Sigmoid colon (tissue), 7 donors: ENCODE results near the gene LCAT. TPM values are rescaled to one million over a fixed set of nuclear protein-coding genes. Genes with fewer than 3 reads are reported as not detected.

Source experiments
- DNase-seq: peaks from one replicate; pipeline ENCODE4 v3.0.0-alpha.2; 2019
- H3K27ac ChIP-seq, 4 donors: fragments of 200-600 bp; sonication (generic); one replicate each; pipeline ENCODE4 v1.5.1; 2016 to 2019; ENCODE audit warnings: mild to moderate bottlenecking in 1 of 4
- H3K27me3 ChIP-seq, 3 donors: fragments of 200-600 bp; sonication (generic); one replicate each; pipeline ENCODE4 v1.5.1; 2019; ENCODE audit warnings: mild to moderate bottlenecking in 1 of 3
- H3K36me3 ChIP-seq, 4 donors: fragments of 200-600 bp; sonication (generic); one replicate each; pipeline ENCODE4 v1.5.1; 2016 to 2019
- H3K4me1 ChIP-seq, 4 donors: fragments of 200-600 bp; sonication (generic); one replicate each; pipeline ENCODE4 v1.5.1; 2017 to 2019
- H3K4me3 ChIP-seq, 4 donors: fragments of 200-600 bp; sonication (generic); one replicate each; pipeline ENCODE4 v1.5.1; 2017 to 2019; ENCODE audit warnings: mild to moderate bottlenecking in 2 of 4, moderate library complexity in 1 of 4
- H3K9me3 ChIP-seq, 4 donors: fragments of 200-600 bp in 3 of 4; sonication (generic) in 3 of 4; one replicate each; pipeline versions ENCODE4 v1.5.1 to v1.6.1; 2013 to 2019
- EP300 ChIP-seq, 4 donors: sonication (generic); formaldehyde crosslinking; IDR thresholded peaks; one replicate each; pipeline ENCODE4 v1.6.1; 2017; ENCODE audit warnings: antibody characterized with exemption in 4 of 4
- POLR2A ChIP-seq, 2 donors: fragments of 450-650 bp; IDR thresholded peaks; one replicate each; pipeline ENCODE4 v1.6.1; 2016; ENCODE audit warnings: antibody characterized with exemption in 2 of 2, mild to moderate bottlenecking in 2 of 2, moderate library complexity in 2 of 2
- POLR2AphosphoS5 ChIP-seq, 4 donors: sonication (generic); formaldehyde crosslinking; IDR thresholded peaks; one replicate each; pipeline ENCODE4 v1.6.1; 2017; ENCODE audit warnings: antibody characterized with exemption in 4 of 4
- WGBS, 2 donors: extraction: QIAGEN DNeasy Blood & Tissue Kit; methylation state at CpG; one replicate each; pipeline ENCODE4 v1.1.7; 2013; 5-methylcytosine and 5-hydroxymethylcytosine counted together
- intact Hi-C: fragments of 100-400 bp; cut with DNase I; formaldehyde crosslinking; loops from one replicate; pipeline ENCODE4 v1.15.1; 2023
- polyA plus RNA-seq, 3 donors: library from polyadenylated mRNA; stranded (reverse); fragments of 200-250 nt; gene quantifications; one replicate each; pipeline ENCODE4 v1.2.3, GENCODE V29; 2013
- total RNA-seq, 4 donors: library from RNA; depleted of rRNA; stranded (reverse); fragments of >200 nt; gene quantifications; one replicate each; pipeline ENCODE4 v1.1.0, GENCODE V29; 2016
- TF ChIP-seq, protein P1 (sequence below), 4 experiments: fragments of 450-650 bp in 3 of 4; fragments of 200-600 bp in 1 of 4; IDR thresholded peaks; one replicate each; pipeline ENCODE4 v1.5.1; 2016 to 2019; ENCODE audit warnings: antibody characterized with exemption in 4 of 4, mild to moderate bottlenecking in 3 of 4, moderate library complexity in 2 of 4
- donor health status: healthy with polysubstance abuse.
- donor health status: Bipolar disorder and iron deficiency.
- donor health status: healthy.

LCAT gene
- total and polyA plus RNA-seq, 7 donors: 0.60 to 31.0 (median 10.4) TPM

DNA sequence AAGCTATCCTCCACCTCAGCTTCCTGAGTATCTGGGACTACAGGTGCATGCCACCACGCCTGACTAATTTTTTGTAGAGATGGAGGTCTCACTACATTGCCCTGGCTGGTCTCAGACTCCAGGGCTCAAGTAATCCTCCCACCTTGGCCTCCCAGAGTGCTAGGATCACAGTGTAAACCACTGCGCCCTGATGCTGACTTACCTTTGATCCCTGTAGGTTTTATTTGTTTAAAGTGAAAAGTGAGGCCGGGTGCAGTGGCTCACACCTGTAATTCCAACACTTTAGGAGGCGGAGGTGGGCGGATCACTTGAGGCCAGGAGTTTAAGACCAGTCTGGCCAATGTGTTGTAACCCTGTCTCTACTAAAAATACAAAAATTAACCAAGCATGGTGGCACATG is 42.2 kb downstream of the LCAT start:
- TF ChIP-seq POLR2AphosphoS5 (IDR thresholded peaks at IDR 0.05): no peak
- TF ChIP-seq, protein P1, sequence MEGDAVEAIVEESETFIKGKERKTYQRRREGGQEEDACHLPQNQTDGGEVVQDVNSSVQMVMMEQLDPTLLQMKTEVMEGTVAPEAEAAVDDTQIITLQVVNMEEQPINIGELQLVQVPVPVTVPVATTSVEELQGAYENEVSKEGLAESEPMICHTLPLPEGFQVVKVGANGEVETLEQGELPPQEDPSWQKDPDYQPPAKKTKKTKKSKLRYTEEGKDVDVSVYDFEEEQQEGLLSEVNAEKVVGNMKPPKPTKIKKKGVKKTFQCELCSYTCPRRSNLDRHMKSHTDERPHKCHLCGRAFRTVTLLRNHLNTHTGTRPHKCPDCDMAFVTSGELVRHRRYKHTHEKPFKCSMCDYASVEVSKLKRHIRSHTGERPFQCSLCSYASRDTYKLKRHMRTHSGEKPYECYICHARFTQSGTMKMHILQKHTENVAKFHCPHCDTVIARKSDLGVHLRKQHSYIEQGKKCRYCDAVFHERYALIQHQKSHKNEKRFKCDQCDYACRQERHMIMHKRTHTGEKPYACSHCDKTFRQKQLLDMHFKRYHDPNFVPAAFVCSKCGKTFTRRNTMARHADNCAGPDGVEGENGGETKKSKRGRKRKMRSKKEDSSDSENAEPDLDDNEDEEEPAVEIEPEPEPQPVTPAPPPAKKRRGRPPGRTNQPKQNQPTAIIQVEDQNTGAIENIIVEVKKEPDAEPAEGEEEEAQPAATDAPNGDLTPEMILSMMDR (IDR thresholded peaks at IDR 0.05): no peak
- no peak for TF ChIP-seq EP300 (IDR thresholded peaks at IDR 0.05)
- no peak for TF ChIP-seq POLR2A (IDR thresholded peaks at IDR 0.05)
- Histone ChIP-seq H3K9me3 (no peaks in the 10 kb centered on the region), H3K27ac (no peak overlapping the region), H3K27me3 (no peaks in the 10 kb centered on the region), H3K4me1 (peaks cover 0 to 11% (median 4%) of the 10 kb centered on the region in 4 donors), H3K36me3 (peaks cover 0 to 11% (median 0%) of the 10 kb centered on the region in 4 donors), H3K4me3 (no peak overlapping the region)
- no peak for DNase-seq
- WGBS, 2 donors: 30 to 72% methylated on average over 5 of the region's 5 CpGs
- intact Hi-C loops: no loop called here

DNA sequence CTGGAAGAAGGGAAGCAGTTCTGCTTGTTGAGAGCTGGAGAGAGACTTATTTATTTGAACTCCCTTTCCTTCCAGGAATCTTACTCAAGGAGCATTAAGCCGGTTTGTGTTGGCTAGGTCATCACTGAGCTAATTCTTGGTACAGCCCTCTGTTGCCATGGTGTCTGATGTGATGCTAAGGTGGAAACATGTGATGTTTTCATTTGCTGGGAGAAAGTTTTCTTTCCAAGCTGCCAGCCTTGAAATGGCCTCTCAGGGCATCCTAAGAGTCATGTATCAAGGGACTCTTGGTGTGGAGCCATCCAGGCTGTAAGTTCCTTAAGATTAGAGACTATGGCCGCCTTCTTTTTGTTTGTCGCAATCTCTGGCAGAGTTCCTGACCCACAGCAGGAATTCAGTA is 46.7 kb downstream of the LCAT start:
- no peak overlapping the region for H3K4me3 ChIP-seq
- intact Hi-C loops: no loop called here
- peaks cover 0 to 3% (median 0%) of the 10 kb centered on the region in 4 donors for H3K36me3 ChIP-seq
- H3K4me1 ChIP-seq: peaks cover 0 to 40% (median 36%) of the 10 kb centered on the region in 4 donors
- H3K27me3 ChIP-seq: no peaks in the 10 kb centered on the region
- TF ChIP-seq POLR2AphosphoS5 (IDR thresholded peaks at IDR 0.05): no peak
- no peak for TF ChIP-seq EP300 (IDR thresholded peaks at IDR 0.05)
- TF ChIP-seq POLR2A (IDR thresholded peaks at IDR 0.05): no peak
- TF ChIP-seq, protein P1 (IDR thresholded peaks at IDR 0.05): no peak
- WGBS, 2 donors: 92 to 94% methylated on average over 3 of the region's 3 CpGs
- H3K9me3 ChIP-seq: no peaks in the 10 kb centered on the region
- peak overlapping the region in 2 of 4 donors; percentile 33 to 47 for H3K27ac ChIP-seq
- DNase-seq: no peak

DNA sequence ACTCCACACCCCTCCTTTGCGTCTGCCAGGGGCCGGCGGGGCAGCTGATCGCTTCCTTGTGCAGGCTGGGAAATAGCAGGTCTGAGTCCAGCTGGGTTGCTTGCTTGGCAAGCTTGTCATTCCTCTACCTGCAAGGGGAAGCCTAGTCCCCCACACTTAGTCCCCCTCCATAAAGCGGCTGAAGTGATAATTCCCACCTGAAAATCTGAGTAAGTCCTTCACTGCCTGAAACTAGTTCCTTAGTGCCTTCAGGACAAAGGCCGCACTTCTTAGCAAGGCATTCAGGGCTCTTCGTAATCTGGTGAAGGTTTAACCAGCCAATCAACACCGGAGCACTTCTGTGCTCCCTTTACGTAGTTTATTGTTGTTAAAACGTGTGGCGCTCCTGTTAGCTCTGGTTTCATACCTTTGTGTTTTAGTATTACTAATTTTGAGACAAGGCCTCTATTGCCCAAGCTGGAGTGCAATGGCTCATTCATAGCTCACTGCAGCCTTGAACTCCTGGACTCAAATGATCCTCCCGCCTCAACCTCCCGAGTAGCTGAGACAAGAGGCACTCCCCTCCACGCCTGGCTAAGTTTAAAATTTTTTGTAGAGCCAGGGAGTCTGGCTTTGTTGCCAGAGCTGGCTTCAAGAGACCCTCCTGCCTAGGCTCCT is 50.0 kb downstream of the LCAT start:
- Histone ChIP-seq H3K4me1 (peaks cover 0 to 42% (median 37%) of the 10 kb centered on the region in 4 donors), H3K27ac (peak overlapping the region; percentile 97 to 99 (median 98)), H3K4me3 (peak overlapping the region; percentile 88 to 100 (median 95)), H3K36me3 (no peaks in the 10 kb centered on the region), H3K27me3 (no peaks in the 10 kb centered on the region), H3K9me3 (no peaks in the 10 kb centered on the region)
- DNase-seq: no peak
- intact Hi-C loops: loop anchor here (2.0 kb wide), 1 partner anchor 47 kb away; the partner anchor contains the start of genes CENPT and NUTF2
- 7 to 29% methylated on average over 14 of the region's 14 CpGs for WGBS, 2 donors
- TF ChIP-seq EP300 (IDR thresholded peaks at IDR 0.05) (no peak), POLR2AphosphoS5 (IDR thresholded peaks at IDR 0.05) (no peak), POLR2A (IDR thresholded peaks at IDR 0.05) (no peak)
- TF ChIP-seq, protein P1 (IDR thresholded peaks at IDR 0.05): no peak

DNA sequence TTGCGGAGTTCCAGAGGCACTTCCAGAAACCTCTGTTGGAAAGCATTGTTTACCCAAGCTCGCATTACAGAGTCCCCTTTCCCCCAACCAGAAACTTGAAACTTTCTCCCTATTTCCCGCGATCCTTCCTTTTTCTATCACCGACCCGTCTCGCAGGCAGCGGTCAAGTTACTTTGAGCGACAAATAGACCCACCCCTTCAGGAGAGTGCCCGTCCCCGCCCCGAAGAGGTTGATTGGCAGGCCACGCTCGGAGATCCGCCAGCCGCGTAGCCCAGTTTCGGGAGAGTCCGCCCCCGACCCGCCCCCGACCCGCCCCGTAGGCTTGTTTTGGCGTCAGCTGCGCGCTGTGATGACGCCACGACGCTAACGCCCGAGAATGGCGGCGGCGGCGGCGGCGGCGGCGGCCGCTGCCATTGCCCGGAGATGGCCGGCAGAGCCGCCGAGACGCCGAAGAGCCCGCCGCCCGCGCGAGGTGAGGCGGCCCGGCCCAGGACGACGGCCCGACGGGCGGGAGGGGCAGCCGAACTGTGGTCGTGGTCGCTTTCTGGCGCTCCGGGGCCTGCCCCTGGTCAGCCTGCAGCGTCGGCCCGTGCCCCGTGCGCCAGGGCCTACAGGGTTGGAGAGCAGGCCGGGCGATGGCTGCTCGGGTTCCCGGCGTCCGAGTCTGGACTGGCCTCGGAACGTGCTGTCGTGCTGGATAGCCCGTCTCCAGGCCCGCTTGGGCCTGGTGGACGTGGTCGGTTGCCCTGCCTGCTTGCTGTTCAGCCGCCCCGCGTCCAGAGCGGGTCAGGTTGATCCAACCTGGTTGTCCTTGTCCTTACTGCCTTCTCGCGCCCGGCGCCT is 50.8 kb downstream of the LCAT start, which contains the start of gene PSKH1:
Gene PSKH1 (plus strand): TSS at position 356 of the 844 bp plus-strand sequence. CDS start 15,496 bp downstream, outside the sequence.
- Histone ChIP-seq H3K27me3 (no peaks in the 10 kb centered on the region), H3K36me3 (no peaks in the 10 kb centered on the region), H3K27ac (peak within 1 kb of the TSS; percentile 97 to 99 (median 98)), H3K9me3 (no peaks in the 10 kb centered on the region), H3K4me1 (peaks cover 0 to 42% (median 37%) of the 10 kb centered on the region in 4 donors), H3K4me3 (peak within 1 kb of the TSS; percentile 88 to 100 (median 95))
- intact Hi-C loops: loop anchor here (2.0 kb wide), 1 partner anchor 46 kb away; the partner anchor contains the start of genes CENPT and NUTF2
- WGBS, 2 donors: 0 to 1% methylated on average over 90 of the region's 90 CpGs
- TF ChIP-seq, protein P1 (IDR thresholded peaks at IDR 0.05): peak in 1 of 4 experiments; percentile 8
- no peak for TF ChIP-seq EP300 (IDR thresholded peaks at IDR 0.05)
- TF ChIP-seq POLR2AphosphoS5 (IDR thresholded peaks at IDR 0.05): peak; percentile 82 to 91 (median 85)
- peak in 1 of 2 donors; percentile 39 for TF ChIP-seq POLR2A (IDR thresholded peaks at IDR 0.05)
- DNase-seq: peak; percentile 98
